ENCODE results near the gene VKORC1.

VKORC1 gene

GRCh38 chr16:31064882-31065461, 29.6 kb downstream of the VKORC1 start:
- TF ChIP-seq TAF1 (IDR thresholded peaks at IDR 0.05; ENCODE audit: borderline replicate concordance, low read depth, low read length) (no peak), POLR2AphosphoS5 (IDR thresholded peaks at IDR 0.05; ENCODE audit: low read depth, low read length) (no peak), POLR2A (IDR thresholded peaks at IDR 0.05; ENCODE audit: low read depth, low read length) (no peak)
- DNase-seq (ENCODE audit: insufficient read length) (no peak), FAIRE-seq (no peak)

- no peak for DNase-seq (ENCODE audit: insufficient read length)
- TF ChIP-seq POLR2AphosphoS5 (IDR thresholded peaks at IDR 0.05; ENCODE audit: low read depth, low read length) (no peak), TAF1 (IDR thresholded peaks at IDR 0.05; ENCODE audit: borderline replicate concordance, low read depth, low read length) (no peak), POLR2A (IDR thresholded peaks at IDR 0.05; ENCODE audit: low read depth, low read length) (no peak)
- FAIRE-seq: no peak
These were observed 30.6 kb downstream of the VKORC1 start for GRCh38 chr16:31063843-31064611.

- no peak for DNase-seq (ENCODE audit: insufficient read length)
- FAIRE-seq: no peak
- no peak for TF ChIP-seq POLR2A (IDR thresholded peaks at IDR 0.05; ENCODE audit: low read depth, low read length)
- no peak for TF ChIP-seq POLR2AphosphoS5 (IDR thresholded peaks at IDR 0.05; ENCODE audit: low read depth, low read length)
- no peak for TF ChIP-seq TAF1 (IDR thresholded peaks at IDR 0.05; ENCODE audit: borderline replicate concordance, low read depth, low read length)
These were observed 31.1 kb downstream of the VKORC1 start for GRCh38 chr16:31063495-31063842.

GRCh38 chr16:31061813-31062440, 32.7 kb downstream of the VKORC1 start:
- FAIRE-seq (no peak), DNase-seq (ENCODE audit: insufficient read length) (no peak)
- TF ChIP-seq POLR2AphosphoS5 (IDR thresholded peaks at IDR 0.05; ENCODE audit: low read depth, low read length) (no peak), POLR2A (IDR thresholded peaks at IDR 0.05; ENCODE audit: low read depth, low read length) (no peak), TAF1 (IDR thresholded peaks at IDR 0.05; ENCODE audit: borderline replicate concordance, low read depth, low read length) (no peak)

- TF ChIP-seq POLR2A (IDR thresholded peaks at IDR 0.05; ENCODE audit: low read depth, low read length): no peak
- no peak for TF ChIP-seq TAF1 (IDR thresholded peaks at IDR 0.05; ENCODE audit: borderline replicate concordance, low read depth, low read length)
- TF ChIP-seq POLR2AphosphoS5 (IDR thresholded peaks at IDR 0.05; ENCODE audit: low read depth, low read length): no peak
- FAIRE-seq (no peak), DNase-seq (ENCODE audit: insufficient read length) (no peak)
These were observed 33.3 kb downstream of the VKORC1 start for GRCh38 chr16:31061126-31061812.

- DNase-seq (ENCODE audit: insufficient read length) (no peak), FAIRE-seq (no peak)
- TF ChIP-seq POLR2AphosphoS5 (IDR thresholded peaks at IDR 0.05; ENCODE audit: low read depth, low read length): no peak
- no peak for TF ChIP-seq TAF1 (IDR thresholded peaks at IDR 0.05; ENCODE audit: borderline replicate concordance, low read depth, low read length)
- TF ChIP-seq POLR2A (IDR thresholded peaks at IDR 0.05; ENCODE audit: low read depth, low read length): no peak
These were observed 39.0 kb downstream of the VKORC1 start for GRCh38 chr16:31055613-31056012.

- TF ChIP-seq POLR2AphosphoS5 (IDR thresholded peaks at IDR 0.05; ENCODE audit: low read depth, low read length) (no peak), POLR2A (IDR thresholded peaks at IDR 0.05; ENCODE audit: low read depth, low read length) (no peak), TAF1 (IDR thresholded peaks at IDR 0.05; ENCODE audit: borderline replicate concordance, low read depth, low read length) (no peak)
- FAIRE-seq: no peak
- no peak for DNase-seq (ENCODE audit: insufficient read length)
These were observed 42.5 kb downstream of the VKORC1 start for GRCh38 chr16:31052114-31052513.

- DNase-seq (ENCODE audit: insufficient read length) (no peak), FAIRE-seq (no peak)
- TF ChIP-seq POLR2A (IDR thresholded peaks at IDR 0.05; ENCODE audit: low read depth, low read length) (no peak), POLR2AphosphoS5 (IDR thresholded peaks at IDR 0.05; ENCODE audit: low read depth, low read length) (no peak), TAF1 (IDR thresholded peaks at IDR 0.05; ENCODE audit: borderline replicate concordance, low read depth, low read length) (no peak)
These were observed 44.1 kb downstream of the VKORC1 start for GRCh38 chr16:31050280-31051030.

GRCh38 chr16:31043898-31044481, 50.6 kb downstream of the VKORC1 start:
- FAIRE-seq: no peak
- TF ChIP-seq POLR2A (IDR thresholded peaks at IDR 0.05; ENCODE audit: low read depth, low read length) (no peak), POLR2AphosphoS5 (IDR thresholded peaks at IDR 0.05; ENCODE audit: low read depth, low read length) (no peak), TAF1 (IDR thresholded peaks at IDR 0.05; ENCODE audit: borderline replicate concordance, low read depth, low read length) (no peak)

GRCh38 chr16:31043352-31043751, 51.2 kb downstream of the VKORC1 start:
- DNase-seq (ENCODE audit: insufficient read length) (no peak), FAIRE-seq (no peak)

More at GRCh38 chr16:31043898-31044481, 50.6 kb downstream of the VKORC1 start:
- DNase-seq (ENCODE audit: insufficient read length): no peak

More at GRCh38 chr16:31043352-31043751, 51.2 kb downstream of the VKORC1 start:
- no peak for TF ChIP-seq TAF1 (IDR thresholded peaks at IDR 0.05; ENCODE audit: borderline replicate concordance, low read depth, low read length)
- no peak for TF ChIP-seq POLR2A (IDR thresholded peaks at IDR 0.05; ENCODE audit: low read depth, low read length)
- no peak for TF ChIP-seq POLR2AphosphoS5 (IDR thresholded peaks at IDR 0.05; ENCODE audit: low read depth, low read length)

Measured in GM12892 (cell line).